Gastrocnemius medialis (tissue), 4 donors: ENCODE data around the gene EPHX1. TPM values are rescaled to one million over a fixed set of nuclear protein-coding genes. Genes with fewer than 3 reads are reported as not detected.
"Not testable (repeated sequence)": the region's sequence is repeated elsewhere in the genome, so short reads cannot be mapped to it uniquely, and the experiment has no call there.

Source experiments
- ATAC-seq, 2 donors: fragments of 150-250 bp; one replicate each; pipeline ENCODE4 v1.9.1; 2016
- DNase-seq, 2 donors: peaks; one replicate each; pipeline ENCODE4 v3.0.0-alpha.2; 2019
- H3K27ac ChIP-seq, 4 donors: fragments of 200-600 bp; sonication (generic); 1 replicate in 1 of 4; 2 replicates in 3 of 4; pipeline ENCODE4 v1.5.1; 2016 to 2018; ENCODE audit warnings: mild to moderate bottlenecking in 2 of 4, moderate library complexity in 1 of 4
- H3K27me3 ChIP-seq, 3 donors: fragments of 200-600 bp; sonication (generic) in 2 of 3; 1 replicate in 1 of 3; 2 replicates in 2 of 3; pipeline versions ENCODE4 v1.5.1 to v1.6.0; 2016 to 2019; ENCODE audit warnings: mild to moderate bottlenecking in 1 of 3, moderate library complexity in 1 of 3
- H3K36me3 ChIP-seq, 2 donors: fragments of 200-600 bp; sonication (generic) in 1 of 2; one replicate each; pipeline ENCODE4 v1.5.1; 2017 to 2018
- H3K4me1 ChIP-seq, 2 donors: fragments of 200-600 bp; sonication (generic) in 1 of 2; one replicate each; pipeline ENCODE4 v1.5.1; 2016 to 2017; ENCODE audit warnings: mild to moderate bottlenecking in 2 of 2
- H3K4me3 ChIP-seq, 4 donors: fragments of 200-600 bp; sonication (generic) in 3 of 4; 1 replicate in 1 of 4; 2 replicates in 3 of 4; pipeline ENCODE4 v1.5.1; 2016 to 2019; ENCODE audit warnings: mild to moderate bottlenecking in 2 of 4
- H3K9me3 ChIP-seq, 3 donors: fragments of 200-600 bp; sonication (generic) in 2 of 3; 1 replicate in 1 of 3; 2 replicates in 2 of 3; pipeline ENCODE4 v1.5.1; 2016 to 2019
- CTCF ChIP-seq, 5 experiments: fragments of 450-650 bp in 3 of 5; fragments of 200-600 bp in 2 of 5; sonication (generic) in 2 of 5; IDR thresholded peaks in 4 of 5; conservative IDR thresholded peaks in 1 of 5; 1 replicate in 4 of 5; 2 replicates in 1 of 5; pipeline ENCODE4 v1.5.1; 2016 to 2019; ENCODE audit warnings: antibody characterized with exemption in 5 of 5, mild to moderate bottlenecking in 3 of 5, moderate library complexity in 3 of 5
- POLR2A ChIP-seq, 2 donors: fragments of 450-650 bp; IDR thresholded peaks; one replicate each; pipeline ENCODE4 v1.6.1; 2017; ENCODE audit warnings: antibody characterized with exemption in 2 of 2, mild to moderate bottlenecking in 2 of 2, moderate library complexity in 2 of 2
- in situ Hi-C, 4 donors: fragments of 200-750 bp; cut with MboI; loops; one replicate each; pipeline versions ENCODE4 v1.15.0 to v1.8.0; 2017; ENCODE audit warnings: low sequenced_read_pairs in 4 of 4
- intact Hi-C: fragments of 100-400 bp; cut with DNase I; formaldehyde crosslinking; loops from one replicate; pipeline ENCODE4 v1.15.1; 2023; ENCODE audit warnings: low total_unique reads
- total RNA-seq, 4 donors: library from RNA; depleted of rRNA; stranded (reverse); fragments of >200 nt; gene quantifications; one replicate each; pipeline versions ENCODE4 v1.1.0 to v1.2.3, GENCODE V29; 2016

EPHX1 gene
- 100 to 1,000 TPM in 2 of 4 donors, 10 to 100 TPM in 2; 65.7 to 155 (median 108) TPM for total RNA-seq

DNA sequence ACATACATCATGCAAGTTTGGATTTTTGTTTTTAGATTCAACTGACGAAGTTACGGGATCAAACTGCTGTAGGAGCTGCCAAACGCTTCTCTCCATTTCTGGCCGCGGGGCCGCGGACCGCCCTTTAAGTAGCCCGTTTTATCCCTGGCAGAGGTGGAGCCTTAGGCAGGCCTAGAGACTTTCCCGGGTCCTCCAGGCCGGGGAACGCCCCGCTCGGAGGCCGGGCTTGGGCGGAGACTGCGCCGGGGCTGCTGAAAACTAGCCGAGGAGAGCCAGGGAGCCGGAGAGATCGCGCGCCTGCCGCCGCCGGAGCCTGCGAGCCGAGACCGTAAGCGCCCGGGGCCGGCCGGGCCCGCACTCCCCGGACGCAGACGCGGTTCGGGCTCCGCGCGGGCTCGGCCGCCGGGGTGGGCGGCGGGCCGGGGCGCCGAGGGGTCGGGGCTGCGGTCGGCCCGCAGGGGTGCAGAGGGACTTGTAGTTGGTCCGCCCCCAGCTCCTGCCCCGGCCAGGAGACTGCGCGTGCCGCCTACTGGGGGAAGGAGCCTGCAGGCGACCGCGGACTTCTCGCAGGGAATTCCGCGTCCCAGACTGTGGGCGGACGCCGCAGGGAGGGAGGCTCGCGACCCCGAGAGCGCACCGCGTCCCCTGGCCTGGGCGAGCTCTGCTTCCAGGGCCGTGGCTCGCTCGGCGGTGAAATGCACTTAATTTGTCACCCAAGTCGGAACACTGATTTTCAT lies at the start of gene EPHX1:
Gene EPHX1, plus strand, starts transcription at position 283 of the 737 bp plus-strand sequence. CDS start 18,606 bp downstream, outside the sequence.
- H3K9me3 ChIP-seq = no peaks in the 10 kb centered on the region
- in situ Hi-C loops = no loop called here
- H3K27me3 ChIP-seq = no peaks in the 10 kb centered on the region
- peak within 1 kb of the TSS; percentile 94 to 97 (median 96) for H3K27ac ChIP-seq
- peak; percentile 73 to 80 for ATAC-seq
- peak; percentile 82 to 91 for TF ChIP-seq POLR2A (IDR thresholded peaks at IDR 0.05)
- peak; percentile 25 to 55 (median 43) for TF ChIP-seq CTCF (IDR thresholded peaks at IDR 0.05 in 4 of 5, conservative IDR thresholded peaks at IDR 0.05 in 1 of 5)
- peak; percentile 82 to 85 for DNase-seq
- intact Hi-C loops = loop anchor here (1.0 to 5.0 kb wide), 2 partner anchors 33 to 37 kb away; partner anchors contain the start of gene SRP9
- peaks cover 39 to 50% of the 10 kb centered on the region in 2 donors for H3K4me1 ChIP-seq
- H3K4me3 ChIP-seq = peak within 1 kb of the TSS; percentile 69 to 89 (median 75)
- H3K36me3 ChIP-seq = no peaks in the 10 kb centered on the region

DNA sequence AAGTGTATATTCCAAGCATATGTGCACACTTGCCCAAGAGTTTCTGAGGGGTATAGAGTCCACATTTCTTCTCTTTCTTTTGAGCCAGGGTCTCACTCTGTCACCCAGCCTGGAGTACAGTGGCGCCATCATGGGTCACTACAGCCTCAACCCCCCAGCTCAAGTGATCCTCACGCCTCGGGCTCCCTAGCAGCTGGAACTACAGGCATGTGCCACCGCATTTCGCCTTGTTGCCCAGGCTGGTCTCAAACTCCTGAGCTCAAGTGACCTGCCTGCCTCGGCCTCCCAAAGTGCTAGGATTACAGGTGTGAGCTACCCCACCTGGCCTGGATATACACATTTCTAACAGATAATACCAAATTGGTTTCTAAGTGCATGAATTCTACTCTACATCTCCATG lies 49.4 kb upstream of the EPHX1 start:
- Histone ChIP-seq H3K4me1 (peaks cover 15 to 19% of the 10 kb centered on the region in 2 donors), H3K27me3 (no peaks in the 10 kb centered on the region), H3K36me3 (no peaks in the 10 kb centered on the region), H3K27ac (no peak overlapping the region), H3K4me3 (no peak overlapping the region), H3K9me3 (no peaks in the 10 kb centered on the region)
- no peak for DNase-seq
- intact Hi-C loops (no loop called here), in situ Hi-C loops (loop anchor here in 2 of 4 donors (10.0 kb wide), 2 partner anchors 106 to 276 kb away; partner anchors contain the start of gene ENAH (in 1 of the 2))
- no peak for ATAC-seq
- TF ChIP-seq CTCF (IDR thresholded peaks at IDR 0.05 in 4 of 5, conservative IDR thresholded peaks at IDR 0.05 in 1 of 5) (no peak), POLR2A (IDR thresholded peaks at IDR 0.05) (no peak)

DNA sequence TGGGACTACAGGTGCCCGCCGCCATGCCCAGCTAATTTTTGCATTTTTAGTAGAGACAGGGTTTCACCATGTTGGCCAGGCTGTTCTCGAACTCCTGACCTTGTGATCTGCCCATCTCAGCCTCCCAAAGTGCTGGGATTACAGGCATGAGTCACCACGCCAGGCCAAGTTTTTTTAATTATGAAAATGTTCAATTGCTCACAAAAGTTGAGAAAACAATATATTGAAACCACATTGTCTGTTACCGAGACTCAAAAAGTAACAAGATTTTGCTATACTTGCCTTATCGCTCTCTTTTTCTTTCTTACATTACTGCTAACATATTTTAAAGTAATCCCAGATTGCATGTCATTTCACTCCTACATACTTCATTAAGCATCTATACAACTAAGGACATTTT lies 48.5 kb upstream of the EPHX1 start:
- in situ Hi-C loops = loop anchor here in 2 of 4 donors (10.0 kb wide), 2 partner anchors 107 to 277 kb away; partner anchors contain the start of gene ENAH (in 1 of the 2)
- H3K4me3 ChIP-seq, H3K9me3 ChIP-seq, intact Hi-C loops, H3K36me3 ChIP-seq, DNase-seq, ATAC-seq, H3K27me3 ChIP-seq, H3K27ac ChIP-seq: not testable (repeated sequence)
- H3K4me1 ChIP-seq = peaks cover 13 to 17% of the 10 kb centered on the region in 2 donors

DNA sequence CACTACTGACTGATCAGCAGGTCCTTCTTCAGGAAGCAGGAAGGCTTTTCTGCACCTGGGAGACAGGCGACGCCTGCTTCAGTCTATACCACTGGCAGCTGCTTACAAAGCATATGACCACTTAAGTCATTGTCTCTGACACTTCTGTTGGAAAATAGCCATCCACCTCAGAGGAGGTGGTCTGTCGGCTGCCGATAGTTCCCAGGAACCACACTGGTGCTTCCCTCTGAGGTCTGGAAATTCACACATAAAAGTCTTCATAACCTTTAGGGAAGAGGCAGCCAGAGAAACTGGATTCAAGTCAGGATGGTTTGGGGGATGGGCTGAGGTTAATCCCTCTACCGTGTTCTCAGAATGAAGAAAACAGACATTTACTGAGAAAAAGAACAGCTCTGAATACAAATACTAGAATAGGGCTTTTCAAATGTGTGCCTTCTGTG lies 47.9 kb upstream of the EPHX1 start:
- no peak for TF ChIP-seq CTCF (IDR thresholded peaks at IDR 0.05 in 4 of 5, conservative IDR thresholded peaks at IDR 0.05 in 1 of 5)
- TF ChIP-seq POLR2A (IDR thresholded peaks at IDR 0.05) = no peak
- intact Hi-C loops (no loop called here), in situ Hi-C loops (loop anchor here in 2 of 4 donors (10.0 kb wide), 2 partner anchors 107 to 277 kb away; partner anchors contain the start of gene ENAH (in 1 of the 2))
- ATAC-seq = no peak
- Histone ChIP-seq H3K4me3 (no peak overlapping the region), H3K9me3 (no peaks in the 10 kb centered on the region), H3K36me3 (no peaks in the 10 kb centered on the region), H3K27me3 (no peaks in the 10 kb centered on the region), H3K4me1 (peaks cover 19 to 23% of the 10 kb centered on the region in 2 donors), H3K27ac (peak overlapping the region in 1 of 4 donors; percentile 15)
- no peak for DNase-seq

- in situ Hi-C loops = loop anchor here in 2 of 4 donors (10.0 kb wide), 2 partner anchors 108 to 278 kb away; partner anchors contain the start of gene ENAH (in 1 of the 2)
- ATAC-seq = no peak
These were observed 47.5 kb upstream of the EPHX1 start for GRCh38 chr1:225762444-225762843.

More at GRCh38 chr1:225762444-225762843, 47.5 kb upstream of the EPHX1 start:
- Histone ChIP-seq H3K36me3 (no peaks in the 10 kb centered on the region), H3K4me1 (peaks cover 23 to 27% of the 10 kb centered on the region in 2 donors), H3K27me3 (no peaks in the 10 kb centered on the region), H3K27ac (peak overlapping the region in 1 of 4 donors; percentile 15), H3K9me3 (no peaks in the 10 kb centered on the region), H3K4me3 (no peak overlapping the region)
- no peak for DNase-seq
- TF ChIP-seq POLR2A (IDR thresholded peaks at IDR 0.05) = no peak
- no peak for TF ChIP-seq CTCF (IDR thresholded peaks at IDR 0.05 in 4 of 5, conservative IDR thresholded peaks at IDR 0.05 in 1 of 5)
- intact Hi-C loops = no loop called here
